ENCODE data around the gene GOLGA6L1.
"Not testable (repeated sequence)": the region's sequence is repeated elsewhere in the genome, so short reads cannot be mapped to it uniquely, and the experiment has no call there.

The GOLGA6L1 gene

GRCh38 chr15:23136722-23137121, at the start of gene GOLGA6L1:
GOLGA6L1 (minus strand) TSS chr15:23136822; CDS start chr15:23136731, 91 bp downstream.
- not testable (repeated sequence) for DNase-seq (ENCODE audit: low read depth); H3K4me3 ChIP-seq (ENCODE audit: low read depth, low read length)

GRCh38 chr15:23181201-23181600, 44.6 kb upstream of the GOLGA6L1 start:
- H3K4me3 ChIP-seq (ENCODE audit: low read depth, low read length); DNase-seq (ENCODE audit: low read depth): not testable (repeated sequence)

GRCh38 chr15:23180547-23180927, 43.9 kb upstream of the GOLGA6L1 start:
- DNase-seq (ENCODE audit: low read depth); H3K4me3 ChIP-seq (ENCODE audit: low read depth, low read length): not testable (repeated sequence)

- not testable (repeated sequence) for H3K4me3 ChIP-seq (ENCODE audit: low read depth, low read length); DNase-seq (ENCODE audit: low read depth)
These were observed 43.3 kb upstream of the GOLGA6L1 start for GRCh38 chr15:23179768-23180546.

GRCh38 chr15:23176683-23177082, 40.1 kb upstream of the GOLGA6L1 start:
- not testable (repeated sequence) for DNase-seq (ENCODE audit: low read depth); H3K4me3 ChIP-seq (ENCODE audit: low read depth, low read length)

- not testable (repeated sequence) for H3K4me3 ChIP-seq (ENCODE audit: low read depth, low read length); DNase-seq (ENCODE audit: low read depth)
These were observed 39.0 kb upstream of the GOLGA6L1 start for GRCh38 chr15:23175606-23176005.

GRCh38 chr15:23174609-23175140, 38.1 kb upstream of the GOLGA6L1 start:
- H3K4me3 ChIP-seq (ENCODE audit: low read depth, low read length); DNase-seq (ENCODE audit: low read depth): not testable (repeated sequence)

GRCh38 chr15:23132787-23133186, 3.8 kb downstream of the GOLGA6L1 start:
- DNase-seq (ENCODE audit: low read depth); H3K4me3 ChIP-seq (ENCODE audit: low read depth, low read length): not testable (repeated sequence)

GRCh38 chr15:23118208-23118607, 18.4 kb downstream of the GOLGA6L1 start:
- H3K4me3 ChIP-seq (ENCODE audit: low read depth, low read length) = no peak overlapping the region
- no peak for DNase-seq (ENCODE audit: low read depth)
- TF ChIP-seq CTCF (conservative IDR thresholded peaks at IDR 0.05; ENCODE audit: low read depth, low read length) = no peak

- H3K4me3 ChIP-seq (ENCODE audit: low read depth, low read length) = no peak overlapping the region
- no peak for TF ChIP-seq CTCF (conservative IDR thresholded peaks at IDR 0.05; ENCODE audit: low read depth, low read length)
- DNase-seq (ENCODE audit: low read depth) = no peak
These were observed 40.8 kb downstream of the GOLGA6L1 start for GRCh38 chr15:23095796-23096195.

GRCh38 chr15:23083115-23083514, 53.5 kb downstream of the GOLGA6L1 start:
- no peak overlapping the region for H3K4me3 ChIP-seq (ENCODE audit: low read depth, low read length)
- no peak for DNase-seq (ENCODE audit: low read depth)
- TF ChIP-seq CTCF (conservative IDR thresholded peaks at IDR 0.05; ENCODE audit: low read depth, low read length) = no peak

GRCh38 chr15:23081996-23082737, 54.5 kb downstream of the GOLGA6L1 start:
- not testable (repeated sequence) for DNase-seq (ENCODE audit: low read depth); H3K4me3 ChIP-seq (ENCODE audit: low read depth, low read length)
